ENCODE data around the gene MMD. TPM values are rescaled to one million over a fixed set of nuclear protein-coding genes. Genes with fewer than 3 reads are reported as not detected.

MMD gene
- total and polyA plus RNA-seq, 2 of the 13 experiments (the other 11 are each of a cell fraction or from before 2014, with no cell fraction given) = 121 to 225 TPM

- TF ChIP-seq TERF1 (CRISPR knock-in tag; IDR thresholded peaks at IDR 0.05) (no peak), FOXA3 (CRISPR knock-in tag; IDR thresholded peaks at IDR 0.05) (peak; percentile 61; the same call in 1 of the 2 replicates), MXD3 (CRISPR knock-in tag; IDR thresholded peaks at IDR 0.05) (0 out of 2 replicates have a peak, but pooled peaks have one; percentile 41), ZNF331 (CRISPR knock-in tag; IDR thresholded peaks at IDR 0.05) (peak; percentile 51; the same call in 1 of the 2 replicates), ZNF280B (CRISPR knock-in tag; IDR thresholded peaks at IDR 0.05; ENCODE audit: borderline replicate concordance) (no peak), LBX2 (CRISPR knock-in tag; IDR thresholded peaks at IDR 0.05; ENCODE audit: borderline replicate concordance) (no peak), ZNF431 (CRISPR knock-in tag; IDR thresholded peaks at IDR 0.05; ENCODE audit: borderline replicate concordance, low read depth) (no peak), RERE (CRISPR knock-in tag; IDR thresholded peaks at IDR 0.05; ENCODE audit: low read depth) (peak; percentile 54; the same call in 1 of the 2 replicates), SAP130 (CRISPR knock-in tag; IDR thresholded peaks at IDR 0.05; ENCODE audit: low read depth) (peak; percentile 79), HNRNPL (IDR thresholded peaks at IDR 0.05; ENCODE audit: low read depth, low read length) (no peak), ZNF609 (CRISPR knock-in tag; IDR thresholded peaks at IDR 0.05; ENCODE audit: borderline replicate concordance) (peak; percentile 14; the same call in 1 of the 2 replicates), MEIS1 (CRISPR knock-in tag; IDR thresholded peaks at IDR 0.05; ENCODE audit: borderline replicate concordance) (no peak)
Measured at GRCh38 chr17:55452139-55452790, 30.6 kb upstream of the MMD start (continued).
